GM19035 (cell line): ENCODE results near the gene MAP3K13.
"Not testable (repeated sequence)": the region's sequence is repeated elsewhere in the genome, so short reads cannot be mapped to it uniquely, and the experiment has no call there.

Experiments used
- ATAC-seq: cut with Tn5 transposase; IDR thresholded peaks from one replicate; pipeline ENCODE4 v1.9.1; 2021; ENCODE audit not compliant: unreplicated experiment

The MAP3K13 gene

GRCh38 chr3:185442031-185442430 lies 79.1 kb downstream of the MAP3K13 start:
- no peak for ATAC-seq

- ATAC-seq = no peak
Observed at GRCh38 chr3:185444329-185444728, 81.4 kb downstream of the MAP3K13 start.

GRCh38 chr3:185448107-185448506 lies 85.2 kb downstream of the MAP3K13 start:
- ATAC-seq = no peak

GRCh38 chr3:185451432-185451831 lies 88.5 kb downstream of the MAP3K13 start:
- not testable (repeated sequence) for ATAC-seq

GRCh38 chr3:185457376-185457775 lies 94.4 kb downstream of the MAP3K13 start:
- ATAC-seq = no peak

- no peak for ATAC-seq
Observed at GRCh38 chr3:185460309-185460708, 97.4 kb downstream of the MAP3K13 start.

GRCh38 chr3:185460719-185461350 lies 97.9 kb downstream of the MAP3K13 start:
- ATAC-seq = no peak

- ATAC-seq = no peak
Observed at GRCh38 chr3:185465471-185465870, 102.5 kb downstream of the MAP3K13 start.

- ATAC-seq = not testable (repeated sequence)
Observed at GRCh38 chr3:185466123-185466522, 103.2 kb downstream of the MAP3K13 start.

GRCh38 chr3:185469542-185469941 lies 106.6 kb downstream of the MAP3K13 start:
- ATAC-seq = no peak

GRCh38 chr3:185470323-185470722 lies 107.4 kb downstream of the MAP3K13 start:
- ATAC-seq = no peak

- ATAC-seq = no peak
Observed at GRCh38 chr3:185473290-185473815, 110.4 kb downstream of the MAP3K13 start.

GRCh38 chr3:185474922-185475321 lies 112.0 kb downstream of the MAP3K13 start:
- ATAC-seq = not testable (repeated sequence)

- no peak for ATAC-seq
Observed at GRCh38 chr3:185477316-185477715, 114.4 kb downstream of the MAP3K13 start.

GRCh38 chr3:185479373-185479945 lies 116.5 kb downstream of the MAP3K13 start:
- ATAC-seq = no peak

GRCh38 chr3:185484296-185484695 lies 121.4 kb downstream of the MAP3K13 start:
- no peak for ATAC-seq

GRCh38 chr3:185486394-185486793 lies 123.5 kb downstream of the MAP3K13 start:
- no peak for ATAC-seq

GRCh38 chr3:185488465-185488864 lies 125.5 kb downstream of the MAP3K13 start:
- ATAC-seq = no peak

- ATAC-seq = no peak
Observed at GRCh38 chr3:185489462-185489861, 126.5 kb downstream of the MAP3K13 start.

- ATAC-seq = no peak
Observed at GRCh38 chr3:185490241-185490640, 127.3 kb downstream of the MAP3K13 start.

GRCh38 chr3:185498503-185499396 lies 135.8 kb downstream of the MAP3K13 start, which contains the start of gene TMEM41A:
Gene TMEM41A, minus strand, starts transcription at chr3:185499035. Its CDS starts 74 bp downstream, at chr3:185498961.
- ATAC-seq = peak; percentile 98
